ENCODE data around the gene GMEB1. TPM values are rescaled to one million over a fixed set of nuclear protein-coding genes. Genes with fewer than 3 reads are reported as not detected.

GMEB1 gene
- total RNA-seq (2013; cell fraction: nucleolus; rRNA removed): 9.1 and 9.4 TPM in 2 replicates
- total RNA-seq (2014; rRNA removed) (7.3 and 7.6 TPM in 2 replicates), total RNA-seq (2014; rRNA removed; fragmentation: Illumina TruSeq; extraction: Trizol) (10.0 TPM in 2 replicates), total RNA-seq (2021) (14.4 and 17.6 TPM in 2 replicates), polyA plus RNA-seq (2011; rRNA removed) (6.2 and 8.7 TPM in 2 replicates), polyA plus RNA-seq (2014; fragmentation: Illumina TruSeq; extraction: Trizol) (12.7 and 16.1 TPM in 2 replicates), polyA plus RNA-seq (2014; fragmentation: Nextera tagmentation; extraction: Ambion mirVana) (1 to 10 TPM; 4.9 to 7.5 TPM), polyA plus RNA-seq (2014; rRNA removed) (8.2 and 9.0 TPM in 2 replicates), polyA plus RNA-seq (2016; fragmentation: Nextera tagmentation; extraction: Ambion mirVana) (10 to 100 TPM; 13.7 to 14.2 TPM), polyA minus RNA-seq (2011; rRNA and poly(A)+ RNA removed) (11.5 and 23.8 TPM in 2 replicates), Bru-seq, nascent RNA (percentile 58 among the genes with signal in this experiment), BruChase-seq, experiment 1, labeled RNA remaining after a 6-hour chase (percentile 62 among the genes with signal in this experiment), BruChase-seq, experiment 2, labeled RNA remaining after a 2-hour chase (percentile 65 among the genes with signal in this experiment)
- 7.3 TPM for polyA plus RNA-seq (2011; ENCODE audit: low read depth)
- 8.7 and 8.9 TPM in 2 replicates for polyA plus RNA-seq (2011; cell fraction: cytosol; rRNA removed)
- 5.6 and 6.3 TPM in 2 replicates for polyA plus RNA-seq (2011; cell fraction: nucleus; rRNA removed)
- 7.5 and 8.4 TPM in 2 replicates for polyA plus RNA-seq (2012)
- 4.3 and 5.4 TPM in 2 replicates for polyA minus RNA-seq (2011; cell fraction: cytosol; rRNA and poly(A)+ RNA removed)
- polyA minus RNA-seq (2011; cell fraction: nucleus; rRNA and poly(A)+ RNA removed): 1.1 and 2.2 TPM in 2 replicates
- long read RNA-seq, experiment 1, full-length matches to known transcripts: 12 of 16 reads
- long read RNA-seq, experiment 1, partial matches to known transcripts: 1 of 16 reads
- long read RNA-seq, experiment 1, other reads (novel, unspliced or antisense): 3 of 16 reads
- long read RNA-seq, experiment 2, full-length matches to known transcripts: 89 of 114 reads
- long read RNA-seq, experiment 2, partial matches to known transcripts: 9 of 114 reads
- long read RNA-seq, experiment 2, other reads (novel, unspliced or antisense): 16 of 114 reads

GRCh38 chr1:28668191-28668955, at the start of gene GMEB1:
Gene GMEB1 (plus strand): TSS chr1:28668784. CDS start chr1:28683613, 14,829 bp downstream.
- peak within 1 kb of the TSS; percentile 99 for H3K27ac ChIP-seq (ENCODE audit: control insufficient read depth, insufficient read depth)
- ChIA-PET SMC1A (ENCODE audit: uncharacterized antibody, unreplicated experiment) (interaction anchor here (0.5 to 2.8 kb wide), 11 partner anchors 8 to 538 kb away, joined by 3 to 21 read pairs (median 3); partner anchors contain the start of genes RNU11, TAF12 and YTHDF2), POLR2A (interaction anchor here (0.9 to 4.8 kb wide), 10 partner anchors 9 to 514 kb away, joined by 3 to 43 read pairs (median 6); partner anchors contain the start of genes MED18, RNU11, SRSF4 and TAF12), CTCF (interaction anchor here (0.9 to 2.4 kb wide), 6 partner anchors 20 to 253 kb away, joined by 3 to 15 read pairs (median 4); partner anchors contain the start of genes RNU11, TAF12 and YTHDF2), RAD21 (ENCODE audit: unreplicated experiment) (interaction anchor here (0.8 to 2.6 kb wide), 8 partner anchors 20 to 217 kb away, joined by 3 to 26 read pairs (median 4); partner anchors contain the start of genes RNU11, TAF12 and YTHDF2)
- H3K36me3 ChIP-seq (ENCODE audit: control insufficient read depth in 2 of 2, insufficient read depth in 2 of 2, low read length in 1 of 2): no peaks in the 10 kb centered on the region
- H3K9ac ChIP-seq (ENCODE audit: control insufficient read depth, insufficient read depth, low read length): peak within 1 kb of the TSS; percentile 100
- no peaks in the 10 kb centered on the region for H3K27me3 ChIP-seq (replicated peaks in 1 of 2; ENCODE audit: control insufficient read depth in 2 of 2, insufficient read depth in 2 of 2, low read length in 1 of 2)
- peak within 1 kb of the TSS; percentile 100 for H3K4me3 ChIP-seq
- peak within 1 kb of the TSS; percentile 97 for H2AFZ ChIP-seq (ENCODE audit: control insufficient read depth, low read depth, low read length)
- peaks cover 25% of the 10 kb centered on the region for H3K79me2 ChIP-seq (ENCODE audit: control insufficient read depth, insufficient read depth, low read length)
- peak; percentile 84 for ATAC-seq
- no peaks in the 10 kb centered on the region for H3K9me3 ChIP-seq (replicated peaks; ENCODE audit: control insufficient read depth, insufficient read depth, low read length)
- TSS peak; percentile 71 for BruUV-seq (replicated peaks)
- H3K4me2 ChIP-seq (ENCODE audit: control insufficient read depth, insufficient read depth): peak within 1 kb of the TSS; percentile 89
- in situ Hi-C loops (cut with MboI): no loop called here
- no peaks in the 10 kb centered on the region for H3K4me1 ChIP-seq (ENCODE audit: control insufficient read depth, insufficient read depth, low read length)
- intact Hi-C loops (cut with micrococcal nuclease; ENCODE audit: unreplicated experiment): no loop called here
- FAIRE-seq: peak; percentile 79
- peak; percentile 34 for DNase-seq (ENCODE audit: low read depth, low spot score)
- 5% methylated on average over 22 of the region's 57 CpGs for WGBS (ENCODE audit: insufficient coverage, insufficient replicate concordance, low lambda C conversion rate, missing lambda C conversion rate)
- H4K20me1 ChIP-seq (ENCODE audit: control insufficient read depth, insufficient read depth): no peaks in the 10 kb centered on the region
- 0 out of 2 replicates have a peak, but pooled peaks have one; percentile 46 for TF ChIP-seq ZNF207 (IDR thresholded peaks at IDR 0.05; ENCODE audit: borderline replicate concordance)
- TF ChIP-seq RB1 (IDR thresholded peaks at IDR 0.05; ENCODE audit: borderline replicate concordance): peak; percentile 62; the same call in 1 of the 2 replicates
- TF ChIP-seq ELK1 (IDR thresholded peaks at IDR 0.05; ENCODE audit: low read depth, low read length): peak; percentile 73; the same call in 1 of the 2 replicates
- TF ChIP-seq PKNOX1 (IDR thresholded peaks at IDR 0.05): no peak
- 0 out of 6 replicates have a peak, but pooled peaks of 1 of the 3 experiments have one; percentile 4 for TF ChIP-seq CTCF (IDR thresholded peaks at IDR 0.05 in 2 of 3, conservative IDR thresholded peaks at IDR 0.05 in 1 of 3; ENCODE audit: control insufficient read depth in 2 of 3, extremely low read depth in 1 of 3, insufficient read depth in 1 of 3, low read depth in 3 of 3, low read length in 3 of 3)
- 0 out of 2 replicates have a peak, but pooled peaks have one; percentile 6 for TF ChIP-seq POLR2A (IDR thresholded peaks at IDR 0.05; ENCODE audit: low read depth, low read length)
- TF ChIP-seq IKZF1 (conservative IDR thresholded peaks at IDR 0.05): peak; percentile 24; the same call in 1 of the 2 replicates
- TF ChIP-seq SIN3A (IDR thresholded peaks at IDR 0.05; ENCODE audit: low read depth, low read length): peak; percentile 29; the same call in 1 of the 2 replicates
- TF ChIP-seq NRF1 (conservative IDR thresholded peaks at IDR 0.05; ENCODE audit: low read depth, low read length): peak; percentile 45; the same call in 1 of the 2 replicates
- no peak for TF ChIP-seq TCF3 (IDR thresholded peaks at IDR 0.05; ENCODE audit: borderline replicate concordance, insufficient read depth, low read depth, low read length)

Measured in GM12878 (cell line).